ENCODE data around the gene GNA15. TPM values are rescaled to one million over a fixed set of nuclear protein-coding genes. Genes with fewer than 3 reads are reported as not detected.

Gene GNA15
- total and polyA plus RNA-seq, 2 donors (not counting 1 experiment from before 2014, with no cell fraction given), result not detected

- TF ChIP-seq EZH2 (IDR thresholded peaks at IDR 0.05; ENCODE audit: low read length, missing control alignments), result no peak
- TF ChIP-seq, protein P1, sequence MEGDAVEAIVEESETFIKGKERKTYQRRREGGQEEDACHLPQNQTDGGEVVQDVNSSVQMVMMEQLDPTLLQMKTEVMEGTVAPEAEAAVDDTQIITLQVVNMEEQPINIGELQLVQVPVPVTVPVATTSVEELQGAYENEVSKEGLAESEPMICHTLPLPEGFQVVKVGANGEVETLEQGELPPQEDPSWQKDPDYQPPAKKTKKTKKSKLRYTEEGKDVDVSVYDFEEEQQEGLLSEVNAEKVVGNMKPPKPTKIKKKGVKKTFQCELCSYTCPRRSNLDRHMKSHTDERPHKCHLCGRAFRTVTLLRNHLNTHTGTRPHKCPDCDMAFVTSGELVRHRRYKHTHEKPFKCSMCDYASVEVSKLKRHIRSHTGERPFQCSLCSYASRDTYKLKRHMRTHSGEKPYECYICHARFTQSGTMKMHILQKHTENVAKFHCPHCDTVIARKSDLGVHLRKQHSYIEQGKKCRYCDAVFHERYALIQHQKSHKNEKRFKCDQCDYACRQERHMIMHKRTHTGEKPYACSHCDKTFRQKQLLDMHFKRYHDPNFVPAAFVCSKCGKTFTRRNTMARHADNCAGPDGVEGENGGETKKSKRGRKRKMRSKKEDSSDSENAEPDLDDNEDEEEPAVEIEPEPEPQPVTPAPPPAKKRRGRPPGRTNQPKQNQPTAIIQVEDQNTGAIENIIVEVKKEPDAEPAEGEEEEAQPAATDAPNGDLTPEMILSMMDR (conservative IDR thresholded peaks at IDR 0.05 in 1 of 2, IDR thresholded peaks at IDR 0.05 in 1 of 2; ENCODE audit: low read depth in 1 of 2, low read length in 2 of 2), result no peak
- no peaks in the 10 kb centered on the region for H3K79me2 ChIP-seq (ENCODE audit: control insufficient read depth, insufficient read depth, low read length)
- H3K36me3 ChIP-seq (ENCODE audit: control insufficient read depth, insufficient read depth, low read length), result no peaks in the 10 kb centered on the region
- H3K9me3 ChIP-seq (ENCODE audit: control insufficient read depth, insufficient read depth, low read depth, low read length), result no peaks in the 10 kb centered on the region
- no peak overlapping the region for H3K4me3 ChIP-seq (replicated peaks in 1 of 4; ENCODE audit: control extremely low read depth in 1 of 4, insufficient read depth in 1 of 4, low read depth in 3 of 4, low read length in 4 of 4)
- no peaks in the 10 kb centered on the region for H4K20me1 ChIP-seq (ENCODE audit: control insufficient read depth, extremely low read depth, insufficient read depth, low read length)
- DNase-seq (ENCODE audit: low read depth in 2 of 2), result no peak
- H3K27me3 ChIP-seq (ENCODE audit: control insufficient read depth, insufficient read depth, low read length), result no peaks in the 10 kb centered on the region
- H3K27ac ChIP-seq (ENCODE audit: insufficient read depth, low read length), result no peak overlapping the region
- no peak overlapping the region for H3K9ac ChIP-seq (ENCODE audit: insufficient read depth, low read length)
- no peak overlapping the region for H3K4me2 ChIP-seq (ENCODE audit: extremely low read depth, insufficient read depth, low read length)
- no peak overlapping the region for H2AFZ ChIP-seq (ENCODE audit: low read length)
- no peaks in the 10 kb centered on the region for H3K4me1 ChIP-seq (ENCODE audit: control insufficient read depth, extremely low read depth, insufficient read depth, low read length)
These were observed 2.1 kb upstream of the GNA15 start for GRCh38 chr19:3133793-3134116.

DNA sequence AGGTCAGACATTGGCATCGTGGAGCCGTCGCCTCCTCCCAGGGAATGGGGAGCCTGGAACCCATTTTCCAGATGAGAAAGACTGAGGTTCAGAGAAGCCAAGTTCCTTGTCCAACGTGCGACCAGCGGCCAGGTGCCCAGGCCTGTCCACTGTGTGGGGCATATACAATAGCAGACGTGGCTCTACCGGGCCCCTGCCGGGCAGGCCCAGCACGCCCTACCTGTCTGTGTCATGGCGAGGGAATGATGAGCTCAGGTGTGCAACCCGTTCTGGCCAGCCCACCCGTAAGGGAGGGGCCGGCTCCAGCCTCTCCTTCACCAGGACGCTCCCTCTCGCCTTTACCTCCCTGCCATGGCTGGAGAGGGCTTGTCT lies 837 bp downstream of the GNA15 start:
- Histone ChIP-seq H3K9ac (ENCODE audit: insufficient read depth, low read length) (no peak overlapping the region), H3K79me2 (ENCODE audit: control insufficient read depth, insufficient read depth, low read length) (no peaks in the 10 kb centered on the region), H3K36me3 (ENCODE audit: control insufficient read depth, insufficient read depth, low read length) (no peaks in the 10 kb centered on the region), H3K9me3 (ENCODE audit: control insufficient read depth, insufficient read depth, low read depth, low read length) (no peaks in the 10 kb centered on the region), H3K4me3 (replicated peaks in 1 of 4; ENCODE audit: control extremely low read depth in 1 of 4, insufficient read depth in 1 of 4, low read depth in 3 of 4, low read length in 4 of 4) (no peak overlapping the region), H3K4me1 (ENCODE audit: control insufficient read depth, extremely low read depth, insufficient read depth, low read length) (peaks cover 4% of the 10 kb centered on the region), H3K27ac (ENCODE audit: insufficient read depth, low read length) (no peak overlapping the region), H3K4me2 (ENCODE audit: extremely low read depth, insufficient read depth, low read length) (no peak overlapping the region), H3K27me3 (ENCODE audit: control insufficient read depth, insufficient read depth, low read length) (no peaks in the 10 kb centered on the region), H2AFZ (ENCODE audit: low read length) (no peak overlapping the region), H4K20me1 (ENCODE audit: control insufficient read depth, extremely low read depth, insufficient read depth, low read length) (no peaks in the 10 kb centered on the region)
- TF ChIP-seq, protein P1 (conservative IDR thresholded peaks at IDR 0.05 in 1 of 2, IDR thresholded peaks at IDR 0.05 in 1 of 2; ENCODE audit: low read depth in 1 of 2, low read length in 2 of 2), result no peak
- no peak for TF ChIP-seq EZH2 (IDR thresholded peaks at IDR 0.05; ENCODE audit: low read length, missing control alignments)
- DNase-seq (ENCODE audit: low read depth in 2 of 2), result no peak

DNA sequence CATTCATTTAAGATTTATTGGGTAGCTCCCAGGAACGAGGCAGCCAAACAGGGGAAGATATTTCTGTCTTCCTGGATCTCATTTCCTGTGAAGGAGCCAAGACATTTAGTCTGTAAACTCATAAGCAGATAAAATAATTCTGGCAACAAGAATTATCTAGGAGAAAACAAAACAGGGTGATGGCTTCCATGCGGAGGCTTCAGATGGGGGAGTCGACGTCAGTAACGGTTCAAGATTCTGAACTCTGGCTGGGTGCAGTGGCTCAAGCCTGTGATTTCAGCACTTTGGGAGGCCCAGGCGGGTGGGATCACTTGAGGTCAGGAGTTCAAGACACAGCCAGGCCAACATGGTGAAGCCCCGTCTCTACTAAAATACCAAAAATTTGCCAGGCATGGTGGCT lies 1.3 kb downstream of the GNA15 start:
- no peaks in the 10 kb centered on the region for H3K9me3 ChIP-seq (ENCODE audit: control insufficient read depth, insufficient read depth, low read depth, low read length)
- no peak overlapping the region for H3K27ac ChIP-seq (ENCODE audit: insufficient read depth, low read length)
- H3K79me2 ChIP-seq (ENCODE audit: control insufficient read depth, insufficient read depth, low read length), result no peaks in the 10 kb centered on the region
- peak in 1 of 2 donors; percentile 27 for DNase-seq (ENCODE audit: low read depth in 2 of 2)
- no peaks in the 10 kb centered on the region for H4K20me1 ChIP-seq (ENCODE audit: control insufficient read depth, extremely low read depth, insufficient read depth, low read length)
- no peak overlapping the region for H3K4me2 ChIP-seq (ENCODE audit: extremely low read depth, insufficient read depth, low read length)
- peaks cover 6% of the 10 kb centered on the region for H3K4me1 ChIP-seq (ENCODE audit: control insufficient read depth, extremely low read depth, insufficient read depth, low read length)
- H3K9ac ChIP-seq (ENCODE audit: insufficient read depth, low read length), result no peak overlapping the region
- TF ChIP-seq, protein P1 (conservative IDR thresholded peaks at IDR 0.05 in 1 of 2, IDR thresholded peaks at IDR 0.05 in 1 of 2; ENCODE audit: low read depth in 1 of 2, low read length in 2 of 2), result no peak
- no peak for TF ChIP-seq EZH2 (IDR thresholded peaks at IDR 0.05; ENCODE audit: low read length, missing control alignments)
- H3K4me3 ChIP-seq (replicated peaks in 1 of 4; ENCODE audit: control extremely low read depth in 1 of 4, insufficient read depth in 1 of 4, low read depth in 3 of 4, low read length in 4 of 4), result no peak overlapping the region
- no peaks in the 10 kb centered on the region for H3K36me3 ChIP-seq (ENCODE audit: control insufficient read depth, insufficient read depth, low read length)
- H2AFZ ChIP-seq (ENCODE audit: low read length), result no peak overlapping the region
- no peaks in the 10 kb centered on the region for H3K27me3 ChIP-seq (ENCODE audit: control insufficient read depth, insufficient read depth, low read length)
